Non-pigmented ciliary epithelial cell (primary cell): ENCODE measurements around the gene CDC42SE1.
A peak's percentile ranks its signal among the peaks of the same experiment; 100 is the strongest.
"Not testable (repeated sequence)": the region's sequence is repeated elsewhere in the genome, so short reads cannot be mapped to it uniquely, and the experiment has no call there.

Experiments
- DNase-seq: peaks from one replicate; pipeline ENCODE4 v3.0.0-alpha.2; 2010; ENCODE audit warnings: low read depth

Gene CDC42SE1, protein sequence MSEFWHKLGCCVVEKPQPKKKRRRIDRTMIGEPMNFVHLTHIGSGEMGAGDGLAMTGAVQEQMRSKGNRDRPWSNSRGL

DNA sequence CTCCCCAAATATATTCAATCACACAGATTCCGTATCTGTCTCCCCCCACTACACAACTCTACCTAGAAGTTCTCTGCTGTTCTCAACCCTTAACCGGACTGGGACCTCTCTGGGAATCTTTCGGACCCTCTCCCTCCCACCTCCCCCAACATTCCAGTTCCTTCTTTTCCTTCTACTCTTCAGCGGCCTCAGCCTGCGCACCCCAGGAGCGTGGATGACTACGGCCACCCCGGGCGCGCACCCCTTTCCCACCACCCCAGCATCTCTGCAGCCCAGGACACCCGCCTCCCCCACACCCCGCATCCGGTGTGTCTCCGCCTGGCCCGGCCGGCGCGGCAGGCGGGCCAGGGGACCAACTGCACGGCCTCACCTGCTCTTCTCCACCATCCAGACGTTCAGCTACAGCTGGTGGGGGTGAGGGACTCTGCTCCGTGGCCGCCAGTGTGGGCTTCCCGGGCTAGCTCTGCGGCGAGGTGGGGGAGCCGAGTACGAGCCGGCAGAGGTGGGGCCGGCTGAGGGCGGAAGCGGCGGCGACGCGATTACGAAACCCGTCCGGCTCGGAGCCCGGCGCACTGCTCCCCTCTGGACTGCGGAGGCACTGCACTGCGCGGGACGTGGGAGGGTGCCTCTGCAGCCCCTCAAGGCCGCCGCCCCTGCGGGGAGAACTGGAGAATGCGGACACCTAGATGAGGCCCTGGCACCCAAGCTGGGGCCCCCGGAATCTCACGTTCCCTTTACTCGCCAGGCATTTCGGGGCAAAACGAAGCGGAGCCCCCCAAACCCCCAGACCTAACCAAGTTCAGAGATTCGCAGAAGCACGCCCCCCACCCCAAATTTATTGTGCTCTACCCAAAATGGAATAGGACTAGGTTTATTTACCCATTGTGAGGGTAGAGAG, at the start of gene CDC42SE1:
Gene CDC42SE1, minus strand, starts transcription at position 514 of the 898 bp plus-strand sequence. CDS start 3,892 bp downstream, outside the sequence.
- no peak for DNase-seq

DNA sequence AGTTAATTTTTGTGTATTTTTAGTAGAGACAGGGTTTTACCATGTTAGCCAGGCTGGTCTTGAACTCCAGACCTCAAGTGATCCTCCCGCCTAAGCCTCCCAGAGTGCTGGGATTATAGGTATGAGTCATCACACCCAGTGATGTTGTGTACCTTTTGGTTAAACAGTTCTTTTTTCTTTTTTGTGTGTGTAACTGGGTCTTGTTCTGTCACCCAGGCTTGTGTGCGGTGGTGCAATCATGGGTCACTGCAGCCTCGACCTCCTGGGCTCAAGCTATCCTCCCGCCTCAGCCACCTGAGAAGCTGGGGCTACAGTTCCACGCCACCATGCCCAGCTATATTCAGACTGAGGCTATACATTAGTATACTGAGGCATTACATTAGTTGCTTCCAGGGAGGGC, 48.9 kb upstream of the CDC42SE1 start:
- DNase-seq = no peak

DNA sequence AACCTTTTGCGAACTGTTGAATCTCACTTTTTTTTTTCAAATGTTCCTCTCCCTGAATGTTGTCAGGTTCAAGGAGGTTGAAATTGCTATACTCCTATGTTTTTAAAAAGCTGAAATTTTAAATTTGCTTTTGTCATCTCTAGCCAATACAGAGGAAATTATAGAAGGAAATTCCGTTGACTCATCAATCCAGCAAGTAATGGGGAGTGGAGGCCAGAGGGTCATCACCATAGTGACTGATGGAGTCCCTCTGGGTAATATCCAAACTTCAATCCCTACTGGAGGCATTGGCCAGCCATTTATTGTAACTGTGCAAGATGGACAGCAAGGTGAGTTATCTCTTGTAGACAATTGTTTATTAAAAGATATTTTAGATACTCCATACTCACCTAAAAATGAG, 47.5 kb upstream of the CDC42SE1 start:
- DNase-seq = peak; percentile 8

DNA sequence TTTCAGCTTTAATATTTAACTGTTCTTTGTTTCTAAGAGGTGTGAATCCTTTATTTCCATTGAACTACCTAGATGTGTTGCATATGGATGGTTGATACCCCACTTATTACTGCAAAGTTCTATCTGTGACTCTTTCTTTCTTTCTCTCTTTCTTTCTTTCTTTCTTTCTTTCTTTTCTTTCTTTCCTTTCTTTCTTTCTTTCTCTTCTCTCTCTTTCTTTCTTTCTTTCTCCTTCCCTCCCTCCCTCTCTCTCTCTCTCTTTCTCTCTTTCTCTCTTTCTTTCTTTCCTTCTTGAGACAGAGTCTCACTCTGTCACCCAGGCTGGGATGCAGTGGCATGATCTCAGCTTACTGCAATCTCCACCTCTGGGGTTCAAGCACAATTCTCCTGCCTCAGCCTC, 45.2 kb upstream of the CDC42SE1 start:
- DNase-seq = no peak

DNA sequence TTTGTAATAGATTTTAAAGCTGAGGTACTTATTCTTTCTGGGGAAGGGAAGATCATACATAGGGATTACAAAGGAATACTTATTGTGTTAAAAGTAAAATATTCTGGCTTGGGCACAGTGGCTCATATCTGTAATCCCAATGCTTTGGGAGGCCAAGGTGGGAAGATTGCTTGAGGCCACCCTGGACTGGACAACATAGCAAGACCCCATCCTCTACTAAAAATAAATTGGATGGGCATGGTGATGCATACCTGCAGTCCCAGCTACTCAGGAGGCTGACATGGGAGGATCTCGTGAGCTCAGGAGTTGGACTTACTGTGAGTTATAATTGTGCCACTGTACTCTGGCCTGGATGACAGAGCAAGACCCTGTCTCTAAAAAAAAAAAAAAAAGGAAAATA, 38.7 kb upstream of the CDC42SE1 start:
- no peak for DNase-seq

DNA sequence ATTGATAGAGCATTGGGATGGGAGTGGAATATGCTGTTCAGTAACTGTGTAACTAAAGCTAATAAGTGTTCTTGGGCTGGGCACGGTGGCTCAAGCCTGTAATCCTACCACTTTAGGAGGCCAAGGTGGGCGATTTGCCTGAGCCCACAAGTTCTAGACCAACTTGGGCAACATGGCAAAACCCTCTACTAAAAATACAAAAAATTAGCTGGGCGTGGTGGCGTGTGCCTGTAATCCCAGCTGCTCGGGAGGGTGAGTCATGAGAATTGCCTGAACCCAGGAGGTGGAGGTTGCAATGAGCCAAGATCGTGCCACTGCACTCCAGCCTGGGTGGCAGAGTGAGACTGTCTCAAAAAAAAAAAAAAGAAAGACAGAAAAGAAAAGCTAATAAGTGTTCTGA, 38.0 kb upstream of the CDC42SE1 start:
- not testable (repeated sequence) for DNase-seq

DNA sequence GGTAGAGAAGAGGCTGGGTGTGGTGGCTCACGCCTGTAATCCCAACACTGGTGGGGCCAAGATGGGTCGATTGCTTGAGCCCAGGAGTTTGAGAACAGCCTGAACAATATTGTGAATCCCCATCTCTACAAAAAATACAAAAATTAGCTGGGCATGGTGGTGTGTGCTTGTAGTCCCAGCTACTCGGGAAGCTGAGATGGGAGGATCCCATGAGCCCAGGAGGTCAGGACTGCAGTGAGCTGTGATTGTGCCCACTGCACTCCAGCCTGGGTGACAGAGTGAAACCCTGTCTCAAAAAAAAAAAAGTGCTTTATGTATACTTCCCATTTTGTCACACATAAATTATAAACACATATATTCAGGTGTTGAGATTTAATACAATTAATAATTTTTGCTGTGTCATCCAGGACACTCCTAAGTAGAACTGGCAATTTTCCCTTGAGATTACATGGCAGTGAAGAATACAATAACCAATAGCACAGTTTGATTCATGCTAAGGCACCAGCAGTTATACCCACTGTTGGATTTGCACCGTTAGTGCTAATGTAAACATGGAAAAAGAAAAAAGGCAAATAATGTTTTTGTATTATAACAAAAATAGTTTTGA, 26.6 kb upstream of the CDC42SE1 start:
- DNase-seq = no peak

DNA sequence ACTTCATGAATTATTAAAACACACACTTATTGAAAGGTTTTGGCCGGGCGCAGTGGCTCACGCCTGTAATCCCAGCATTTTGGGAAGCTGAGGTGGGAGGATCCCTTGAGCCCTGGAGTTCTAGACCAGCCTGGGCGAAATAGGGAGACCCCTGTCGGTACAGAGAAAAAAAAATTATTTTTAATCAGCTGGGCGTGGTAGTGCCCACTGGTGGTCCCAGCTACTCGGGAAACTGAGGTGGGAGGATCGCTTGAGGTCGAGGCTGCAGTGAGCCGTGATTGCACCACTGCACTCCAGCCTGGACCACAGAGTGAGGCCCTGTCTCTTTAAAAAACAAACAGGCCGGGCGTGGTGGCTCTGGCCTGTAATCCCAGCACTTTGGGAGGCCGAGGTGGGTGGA, 12.8 kb upstream of the CDC42SE1 start:
- DNase-seq = no peak

DNA sequence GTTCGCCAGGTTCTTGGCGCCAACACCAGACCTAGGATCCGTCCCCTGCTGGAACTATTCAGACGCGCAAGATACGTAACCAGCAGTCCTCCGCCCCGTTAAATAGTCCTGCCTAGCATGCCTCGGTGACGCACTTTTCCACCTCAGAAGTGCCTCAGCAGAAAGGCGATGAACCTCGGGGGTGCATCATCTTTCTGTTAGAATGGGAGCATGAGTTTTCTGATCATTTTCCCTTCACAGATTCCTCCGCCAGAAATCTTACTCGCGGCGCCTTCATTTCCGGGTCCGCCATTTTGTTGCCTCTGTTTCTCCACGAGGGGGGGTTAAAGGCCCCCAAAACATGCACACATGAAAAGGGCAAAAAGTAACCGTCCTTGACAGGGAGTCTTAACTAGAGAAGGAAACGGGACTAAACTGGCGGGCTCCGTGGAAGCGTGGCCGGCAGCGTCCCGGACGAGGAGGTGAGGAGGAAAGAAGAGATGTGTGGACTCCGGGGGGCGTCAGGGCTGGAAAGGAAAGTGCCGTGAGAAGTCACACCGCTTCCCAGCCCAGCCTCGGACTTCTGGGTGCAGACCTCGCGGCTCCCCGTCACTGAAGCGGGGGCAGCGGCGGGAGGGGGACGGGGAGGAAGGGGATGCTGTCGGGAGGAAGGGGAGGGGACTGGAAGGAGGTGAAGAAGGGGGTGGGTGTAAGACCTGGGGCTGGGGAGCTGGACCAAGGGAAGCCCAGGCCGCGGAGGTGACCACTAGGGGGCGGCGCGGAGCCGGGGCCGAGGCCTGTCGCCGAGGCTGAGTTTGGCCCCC, 11.3 kb upstream of the CDC42SE1 start, which contains the start of gene GABPB2:
Gene GABPB2, plus strand, starts transcription at position 288 of the 803 bp plus-strand sequence. CDS start 17,429 bp downstream, outside the sequence.
- peak; percentile 94 for DNase-seq

DNA sequence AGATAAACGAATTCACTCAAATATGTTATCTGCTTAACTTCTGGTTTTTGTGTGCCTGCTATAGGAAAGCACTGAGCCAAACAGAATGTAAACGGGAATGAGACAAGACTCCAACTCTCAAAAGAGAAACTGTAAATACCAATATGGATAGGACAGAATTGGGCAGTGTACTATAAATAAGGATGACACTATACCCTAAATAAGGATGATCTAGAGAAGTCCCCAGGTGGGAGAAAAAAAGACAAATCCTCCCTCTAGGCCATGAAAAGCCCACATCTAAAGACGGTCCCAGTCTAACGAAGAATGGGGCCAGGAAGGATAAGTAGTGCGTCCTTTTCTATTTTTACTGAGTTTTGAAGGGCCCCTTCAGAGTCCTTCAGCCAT, 9.7 kb upstream of the CDC42SE1 start:
- no peak for DNase-seq

DNA sequence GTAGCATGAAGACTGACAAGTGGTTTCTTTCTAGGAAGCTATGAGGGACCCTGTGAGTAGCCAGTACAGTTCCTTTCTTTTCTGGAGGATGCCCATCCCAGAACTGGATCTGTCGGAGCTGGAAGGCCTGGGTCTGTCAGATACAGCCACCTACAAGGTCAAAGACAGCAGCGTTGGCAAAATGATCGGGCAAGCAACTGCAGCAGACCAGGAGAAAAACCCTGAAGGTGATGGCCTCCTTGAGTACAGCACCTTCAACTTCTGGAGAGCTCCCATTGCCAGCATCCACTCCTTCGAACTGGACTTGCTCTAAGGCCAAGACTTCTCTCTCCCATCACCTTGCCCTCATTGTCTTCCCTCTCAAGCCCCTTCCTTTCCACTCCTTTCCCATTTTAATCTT, 7.8 kb upstream of the CDC42SE1 start:
- DNase-seq = no peak

DNA sequence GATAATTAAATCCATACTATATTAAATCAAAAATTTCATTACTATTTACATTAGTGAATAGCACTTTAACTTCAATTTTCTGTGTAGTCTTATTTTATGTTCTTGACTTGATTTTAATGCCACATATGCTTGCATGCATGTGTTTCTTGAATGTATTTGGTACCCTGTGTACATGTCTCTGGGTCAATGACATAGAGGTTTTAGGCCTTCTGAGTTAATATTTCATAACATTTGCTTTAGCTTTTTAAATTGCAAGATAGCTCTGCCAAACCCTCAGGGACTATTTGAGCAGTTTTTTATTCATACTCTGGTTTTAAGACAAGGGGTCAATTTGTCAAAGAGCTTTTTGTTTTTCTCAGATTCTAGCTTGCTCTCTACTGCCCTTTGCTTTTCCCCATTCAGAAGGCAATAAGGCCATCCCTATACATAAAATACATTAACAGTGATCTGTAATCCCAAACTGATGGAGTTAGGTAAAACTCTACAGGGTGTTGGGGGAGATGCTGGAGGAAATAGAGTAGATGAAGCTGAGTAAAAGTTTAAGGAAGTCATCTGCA, 5.7 kb upstream of the CDC42SE1 start:
- DNase-seq = no peak

DNA sequence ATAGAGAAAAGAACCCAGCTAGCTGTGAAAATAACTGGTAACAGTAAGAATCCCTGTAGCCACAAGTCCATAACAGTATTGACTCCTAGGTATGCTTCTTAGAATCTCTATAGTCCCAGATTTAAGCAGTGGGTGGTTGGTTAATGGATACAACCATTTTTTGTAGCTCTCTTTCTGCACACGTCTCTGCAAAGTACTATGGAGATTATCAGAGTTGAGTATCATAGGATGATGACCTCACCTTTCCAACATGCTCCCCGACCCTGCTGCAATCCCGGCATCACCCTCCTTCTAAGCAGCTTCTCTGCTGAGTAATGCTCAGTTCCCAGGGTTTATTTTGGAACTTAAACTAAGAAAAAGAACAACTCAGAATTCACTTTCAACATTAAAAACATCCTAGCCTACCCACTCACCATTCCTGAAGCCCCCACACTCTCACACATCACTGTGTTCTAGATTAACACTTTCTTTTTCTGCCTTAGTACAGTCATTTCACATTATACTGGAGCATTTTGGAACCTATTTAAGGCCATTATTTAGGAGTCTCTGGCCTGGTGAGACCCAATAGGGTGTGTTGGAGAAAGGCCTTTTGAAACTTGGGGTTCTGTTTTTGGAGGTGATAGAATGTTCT, 3.4 kb upstream of the CDC42SE1 start:
- peak; percentile 82 for DNase-seq

DNA sequence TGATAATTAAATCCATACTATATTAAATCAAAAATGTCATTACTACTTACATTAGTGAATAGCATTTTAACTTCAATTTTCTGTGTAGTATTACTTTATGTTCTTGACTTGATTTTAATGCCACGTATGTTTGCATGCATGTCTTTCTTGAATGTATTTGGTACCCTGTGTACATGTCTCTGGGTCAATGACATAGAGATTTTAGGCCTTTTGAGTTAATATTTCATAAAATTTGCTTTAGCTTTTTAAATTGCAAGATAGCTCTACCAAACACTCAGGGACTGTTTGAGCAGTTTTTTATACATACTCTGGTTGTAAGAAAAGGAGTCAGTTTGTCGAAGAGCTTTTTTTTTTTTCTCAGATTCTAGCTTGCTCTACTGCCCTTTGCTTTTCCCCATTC, 2.3 kb upstream of the CDC42SE1 start:
- no peak for DNase-seq

DNA sequence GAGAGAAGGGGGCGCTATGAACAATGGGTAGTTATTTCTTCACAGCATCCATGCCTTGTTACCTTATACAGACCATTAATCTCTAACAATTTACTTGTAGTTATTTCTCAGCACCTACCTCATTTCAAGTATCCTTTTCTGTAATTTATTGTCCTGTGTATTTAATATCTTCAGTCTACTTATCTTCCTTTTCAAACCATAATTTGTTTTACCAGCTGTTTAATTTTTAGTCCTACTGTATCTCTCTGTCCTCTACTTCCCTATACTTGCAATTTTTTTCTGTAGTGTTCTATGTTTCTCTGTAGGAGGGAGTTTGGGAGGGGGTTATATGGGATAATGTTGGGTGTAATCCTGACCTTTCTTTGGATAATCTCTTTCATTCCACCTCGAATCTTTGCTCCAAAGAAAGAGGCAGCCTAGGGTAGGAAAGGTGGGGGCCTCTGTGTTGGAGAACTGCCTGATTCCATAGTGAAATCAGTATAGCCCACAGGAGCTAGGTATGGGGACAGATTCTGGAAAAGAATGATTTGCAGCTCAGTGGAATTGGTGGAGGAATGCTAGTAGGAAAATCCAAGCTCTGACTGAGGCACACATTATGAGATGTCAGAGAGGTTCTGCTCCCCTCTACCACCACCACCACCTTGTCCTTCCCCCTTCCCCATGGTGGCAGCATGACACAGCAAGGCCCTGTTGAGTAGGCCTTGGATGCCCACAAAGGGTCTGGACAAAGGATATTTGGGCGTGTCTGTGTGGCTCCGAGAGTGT, 1.4 kb upstream of the CDC42SE1 start:
- no peak for DNase-seq

DNA sequence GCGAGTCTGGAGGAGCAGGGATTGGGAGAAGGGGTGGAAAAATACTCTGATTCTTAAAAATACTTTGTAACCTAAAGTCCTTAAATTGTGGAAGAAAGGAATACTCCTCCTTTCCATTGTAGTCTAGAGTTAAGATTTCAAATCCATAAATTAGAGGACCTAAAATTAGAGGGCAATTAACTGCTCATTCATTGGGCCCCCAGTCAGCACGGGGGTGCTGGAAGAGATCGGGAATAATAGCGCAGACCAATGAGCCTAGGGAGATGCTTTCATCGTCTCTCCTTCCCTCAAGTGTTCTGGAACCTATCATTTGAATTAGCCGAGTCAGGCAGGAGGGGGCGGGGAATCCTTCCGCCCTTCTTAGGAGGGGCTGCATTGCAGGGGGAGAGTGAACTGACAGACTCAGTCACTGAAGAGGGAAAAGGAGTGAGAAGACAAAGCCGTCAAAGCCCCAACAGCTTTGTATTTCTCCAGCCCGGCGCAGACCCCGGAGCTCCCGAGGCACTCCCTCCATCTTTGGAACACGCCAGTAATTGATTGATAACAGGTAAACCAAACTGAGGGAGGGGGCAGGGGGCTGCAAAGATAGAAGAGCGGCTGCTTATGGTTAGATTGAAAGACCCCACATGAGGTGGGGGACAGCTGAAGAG, 710 bp upstream of the CDC42SE1 start, which contains the start of gene MLLT11:
Gene MLLT11, plus strand, starts transcription at position 391 of the 650 bp plus-strand sequence. CDS start 6,828 bp downstream, outside the sequence.
- no peak for DNase-seq

DNA sequence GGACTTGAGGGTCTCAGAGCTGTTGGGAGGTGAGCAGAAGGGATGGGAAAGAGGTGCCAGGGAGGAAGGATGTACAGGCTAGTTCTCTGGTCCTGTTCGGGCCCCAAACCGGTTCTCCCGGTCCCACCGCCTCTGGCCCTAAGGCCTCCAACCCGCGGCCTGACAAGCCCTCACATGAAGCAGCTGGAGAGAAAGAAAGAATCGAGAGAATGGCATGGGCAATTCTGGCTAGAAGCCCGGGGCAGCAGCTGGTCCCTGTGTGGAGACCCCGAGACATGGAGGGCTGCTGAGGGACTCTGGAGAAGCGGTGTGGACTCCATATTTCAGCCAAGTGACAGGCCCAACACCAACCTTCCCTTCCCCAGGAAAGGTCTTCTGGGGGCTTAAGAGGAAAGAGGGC, 730 bp downstream of the CDC42SE1 start:
- DNase-seq = no peak

DNA sequence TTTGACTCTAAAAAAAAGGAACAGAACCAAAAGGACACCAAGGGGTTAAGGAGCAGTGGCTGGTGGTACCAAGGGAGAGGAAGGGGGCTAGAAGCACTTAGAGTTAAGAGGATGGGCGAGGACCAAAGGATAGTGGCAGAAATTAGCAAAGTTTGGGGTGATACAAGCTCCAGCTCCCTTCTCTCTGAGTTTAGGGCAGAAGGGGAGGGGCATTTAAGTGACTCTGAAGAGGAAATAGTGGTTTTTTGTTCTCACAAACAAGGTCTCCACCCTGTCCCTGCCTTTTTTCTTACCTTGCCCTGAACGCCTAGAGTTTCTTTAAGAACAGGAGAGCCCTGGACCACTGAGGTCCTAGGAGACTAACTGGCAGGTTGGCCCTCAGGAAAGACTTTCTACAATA, 3.3 kb downstream of the CDC42SE1 start:
- no peak for DNase-seq

DNA sequence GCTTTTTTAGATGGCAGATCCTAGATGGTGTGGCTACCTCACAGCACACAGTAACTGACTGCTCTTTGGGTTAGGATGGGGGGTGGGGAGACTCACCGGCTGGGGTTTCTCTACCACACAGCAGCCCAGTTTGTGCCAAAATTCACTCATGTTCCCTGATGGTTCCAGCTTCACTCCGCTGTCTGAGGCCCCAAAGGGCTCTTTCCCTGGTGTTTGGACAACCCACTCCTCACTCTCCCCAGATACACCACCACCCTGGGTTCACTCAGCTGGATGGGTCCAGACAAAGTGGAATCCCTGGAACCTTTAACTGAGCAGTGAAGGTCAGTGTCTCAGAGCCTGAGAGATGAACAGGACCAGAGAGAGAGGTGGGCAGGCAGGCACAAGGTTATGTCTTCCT, 3.8 kb downstream of the CDC42SE1 start:
- DNase-seq = no peak

DNA sequence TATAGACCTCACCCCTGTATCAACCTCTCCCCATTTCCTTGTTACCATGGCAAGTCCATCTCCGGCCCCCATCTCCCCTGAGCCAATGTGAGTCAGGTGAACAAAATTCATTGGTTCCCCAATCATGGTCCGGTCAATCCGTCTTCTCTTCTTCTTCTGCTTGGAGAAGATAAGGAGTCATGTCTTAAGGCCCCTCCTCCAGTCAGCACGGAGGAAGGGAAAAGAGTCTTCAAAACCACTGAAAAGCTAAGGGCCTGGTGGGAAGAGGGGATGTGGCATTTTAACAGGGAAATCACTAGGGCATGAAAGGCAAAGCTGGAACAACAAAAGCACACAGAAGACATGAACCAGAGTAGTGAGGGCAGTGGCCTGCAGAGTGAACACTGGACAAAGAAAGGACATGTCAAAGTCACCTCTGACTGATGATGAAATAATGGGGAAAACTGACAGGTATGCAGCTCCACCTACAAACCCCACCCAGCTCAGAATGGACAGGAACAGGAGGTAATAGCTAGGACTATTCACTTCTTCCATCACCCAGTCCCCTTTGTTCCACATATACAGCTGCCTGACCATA, 4.4 kb downstream of the CDC42SE1 start:
- DNase-seq = no peak
